ENCODE measurements around the gene OR10G3.

OR10G3 gene

GRCh38 chr14:21579976-21580375, at the start of gene OR10G3:
OR10G3 (minus strand) TSS chr14:21580076; CDS start chr14:21570744, 9,332 bp downstream.
- no peak within 1 kb of the TSS for H2AFZ ChIP-seq (ENCODE audit: low read length)
- H3K9me3 ChIP-seq (replicated peaks; ENCODE audit: insufficient read depth, low read length) = no peaks in the 10 kb centered on the region
- no peak within 1 kb of the TSS for H3K27ac ChIP-seq (ENCODE audit: low read length)
- H3K79me2 ChIP-seq (ENCODE audit: low read length) = no peaks in the 10 kb centered on the region
- no peaks in the 10 kb centered on the region for H3K9me2 ChIP-seq (replicated peaks; ENCODE audit: insufficient read depth, low read length)
- H3K4me2 ChIP-seq (ENCODE audit: low read depth, low read length) = no peak within 1 kb of the TSS
- H3K4me3 ChIP-seq (ENCODE audit: low read length) = no peak within 1 kb of the TSS
- no peaks in the 10 kb centered on the region for H3K27me3 ChIP-seq (replicated peaks; ENCODE audit: insufficient read depth, low read length)
- H3F3A ChIP-seq (ENCODE audit: insufficient read depth, low read length) = no peaks in the 10 kb centered on the region
- DNase-seq = no peak
- H3K9ac ChIP-seq (ENCODE audit: low read length) = no peak within 1 kb of the TSS
- TF ChIP-seq EZH2 (optimal IDR thresholded peaks at IDR 0.05; ENCODE audit: low read depth, low read length) (no peak), CTCF (IDR thresholded peaks at IDR 0.05; ENCODE audit: low read length) (no peak), EZH2phosphoT487 (IDR thresholded peaks at IDR 0.05; ENCODE audit: low read length) (no peak)
- no peaks in the 10 kb centered on the region for H4K20me1 ChIP-seq (ENCODE audit: insufficient read depth, low read length)
- no peaks in the 10 kb centered on the region for H3K4me1 ChIP-seq (ENCODE audit: low read length)
- H3K36me3 ChIP-seq (replicated peaks; ENCODE audit: insufficient read depth, low read length) = no peaks in the 10 kb centered on the region

GRCh38 chr14:21626491-21627230, 46.8 kb upstream of the OR10G3 start:
- no peak for TF ChIP-seq EZH2 (optimal IDR thresholded peaks at IDR 0.05; ENCODE audit: low read depth, low read length)
- TF ChIP-seq CTCF (IDR thresholded peaks at IDR 0.05; ENCODE audit: low read length) = no peak
- TF ChIP-seq EZH2phosphoT487 (IDR thresholded peaks at IDR 0.05; ENCODE audit: low read length) = no peak
- Histone ChIP-seq H3K9me2 (replicated peaks; ENCODE audit: insufficient read depth, low read length) (no peaks in the 10 kb centered on the region), H3K79me2 (ENCODE audit: low read length) (no peaks in the 10 kb centered on the region), H3K4me3 (ENCODE audit: low read length) (no peak overlapping the region), H2AFZ (ENCODE audit: low read length) (no peak overlapping the region), H3K4me1 (ENCODE audit: low read length) (peaks cover 5% of the 10 kb centered on the region; the same call in 1 of the 2 replicates), H3K27me3 (replicated peaks; ENCODE audit: insufficient read depth, low read length) (no peaks in the 10 kb centered on the region), H3K27ac (ENCODE audit: low read length) (no peak overlapping the region), H3K9ac (ENCODE audit: low read length) (no peak overlapping the region), H3K9me3 (replicated peaks; ENCODE audit: insufficient read depth, low read length) (no peaks in the 10 kb centered on the region), H3K4me2 (ENCODE audit: low read depth, low read length) (no peak overlapping the region), H3K36me3 (replicated peaks; ENCODE audit: insufficient read depth, low read length) (no peaks in the 10 kb centered on the region), H3F3A (ENCODE audit: insufficient read depth, low read length) (peaks cover 11% of the 10 kb centered on the region), H4K20me1 (ENCODE audit: insufficient read depth, low read length) (no peaks in the 10 kb centered on the region)
- no peak for DNase-seq

GRCh38 chr14:21617614-21618013, 37.7 kb upstream of the OR10G3 start:
- no peaks in the 10 kb centered on the region for H3K36me3 ChIP-seq (replicated peaks; ENCODE audit: insufficient read depth, low read length)
- TF ChIP-seq EZH2phosphoT487 (IDR thresholded peaks at IDR 0.05; ENCODE audit: low read length) = no peak
- TF ChIP-seq CTCF (IDR thresholded peaks at IDR 0.05; ENCODE audit: low read length) = no peak
- TF ChIP-seq EZH2 (optimal IDR thresholded peaks at IDR 0.05; ENCODE audit: low read depth, low read length) = no peak
- no peak overlapping the region for H3K27ac ChIP-seq (ENCODE audit: low read length)
- H2AFZ ChIP-seq (ENCODE audit: low read length) = no peak overlapping the region
- H3K27me3 ChIP-seq (replicated peaks; ENCODE audit: insufficient read depth, low read length) = no peaks in the 10 kb centered on the region
- H4K20me1 ChIP-seq (ENCODE audit: insufficient read depth, low read length) = no peaks in the 10 kb centered on the region
- no peak for DNase-seq
- H3K4me3 ChIP-seq (ENCODE audit: low read length) = no peak overlapping the region
- H3K4me1 ChIP-seq (ENCODE audit: low read length) = 0 out of 2 replicates have a peak, but pooled peaks cover under 1% of the 10 kb centered on the region
- H3K9ac ChIP-seq (ENCODE audit: low read length) = no peak overlapping the region
- no peaks in the 10 kb centered on the region for H3K79me2 ChIP-seq (ENCODE audit: low read length)
- no peak overlapping the region for H3K4me2 ChIP-seq (ENCODE audit: low read depth, low read length)
- no peaks in the 10 kb centered on the region for H3K9me2 ChIP-seq (replicated peaks; ENCODE audit: insufficient read depth, low read length)
- H3K9me3 ChIP-seq (replicated peaks; ENCODE audit: insufficient read depth, low read length) = no peaks in the 10 kb centered on the region
- no peaks in the 10 kb centered on the region for H3F3A ChIP-seq (ENCODE audit: insufficient read depth, low read length)

Data from MM.1S (cell line).